ENCODE results near the gene ADGRB2. TPM values are rescaled to one million over a fixed set of nuclear protein-coding genes. Genes with fewer than 3 reads are reported as not detected.
A peak's percentile ranks its signal among the peaks of the same experiment; 100 is the strongest.

Gene ADGRB2
- total and polyA plus RNA-seq, 2 donors (not counting 1 experiment from before 2014, with no cell fraction given), result 4.4 to 10.4 TPM

DNA sequence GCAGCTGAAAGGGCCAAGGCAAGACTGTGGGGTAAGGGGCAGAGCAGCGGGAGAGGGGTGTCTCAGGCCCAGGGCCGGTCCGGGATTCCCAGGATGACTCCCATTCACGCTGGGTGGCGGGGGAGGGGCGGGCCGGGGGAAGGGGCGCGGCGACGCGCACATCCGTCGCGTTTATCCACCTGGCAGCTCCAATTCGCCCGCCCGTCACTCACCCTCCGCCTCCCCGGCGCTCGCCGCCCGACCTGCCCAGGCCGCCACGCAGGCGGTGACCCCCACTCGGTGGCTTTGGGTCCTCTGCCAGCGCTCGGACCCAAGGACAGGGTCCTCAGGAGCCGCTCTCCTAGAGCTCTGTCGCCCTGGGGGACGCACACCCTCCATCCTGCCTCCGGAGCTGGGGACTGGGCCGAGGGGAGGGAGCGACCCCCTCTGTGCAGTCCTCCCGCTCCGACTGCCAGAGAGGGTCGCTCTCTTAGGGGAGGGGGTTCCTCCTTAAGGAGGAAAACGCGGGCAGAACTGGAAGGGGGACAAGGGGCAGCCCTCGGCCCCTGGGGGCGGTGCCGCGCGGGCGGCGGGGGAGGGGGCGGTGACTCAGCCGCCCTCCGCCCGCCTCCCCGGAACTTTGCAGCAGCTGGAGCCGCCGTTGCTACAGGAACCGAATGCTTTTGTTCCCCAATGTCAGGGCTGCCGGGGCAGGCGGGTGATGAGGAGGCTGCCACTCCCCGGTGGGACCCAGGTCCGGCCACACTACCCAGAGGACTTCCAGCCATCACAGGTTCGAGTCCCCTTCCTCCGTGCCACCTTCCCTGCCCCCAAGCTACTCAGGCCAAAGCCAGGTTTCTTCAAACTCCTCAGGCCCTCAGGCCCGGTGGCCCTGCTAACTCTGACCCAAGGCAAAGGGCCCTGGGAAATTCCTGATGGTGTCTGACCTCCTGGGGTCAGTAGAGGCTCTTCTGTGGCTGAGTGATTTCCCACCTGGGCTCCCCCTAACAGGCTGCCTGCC, 3.4 kb downstream of the ADGRB2 start:
- Histone ChIP-seq H3K9ac (ENCODE audit: insufficient read depth, low read length) (peak overlapping the region; percentile 70), H3K36me3 (ENCODE audit: control insufficient read depth, insufficient read depth, low read length) (no peaks in the 10 kb centered on the region), H3K27ac (ENCODE audit: insufficient read depth, low read length) (peak overlapping the region; percentile 80), H3K4me2 (ENCODE audit: extremely low read depth, insufficient read depth, low read length) (peak overlapping the region; percentile 90), H2AFZ (ENCODE audit: low read length) (peak overlapping the region; percentile 55), H3K79me2 (ENCODE audit: control insufficient read depth, insufficient read depth, low read length) (no peaks in the 10 kb centered on the region), H4K20me1 (ENCODE audit: control insufficient read depth, extremely low read depth, insufficient read depth, low read length) (no peaks in the 10 kb centered on the region), H3K9me3 (ENCODE audit: control insufficient read depth, insufficient read depth, low read depth, low read length) (no peaks in the 10 kb centered on the region), H3K4me1 (ENCODE audit: control insufficient read depth, extremely low read depth, insufficient read depth, low read length) (peaks cover 21% of the 10 kb centered on the region), H3K4me3 (replicated peaks in 1 of 4; ENCODE audit: control extremely low read depth in 1 of 4, insufficient read depth in 1 of 4, low read depth in 3 of 4, low read length in 4 of 4) (peak overlapping the region; percentile 45 to 75 (median 60)), H3K27me3 (ENCODE audit: control insufficient read depth, insufficient read depth, low read length) (no peaks in the 10 kb centered on the region)
- TF ChIP-seq, protein P1, sequence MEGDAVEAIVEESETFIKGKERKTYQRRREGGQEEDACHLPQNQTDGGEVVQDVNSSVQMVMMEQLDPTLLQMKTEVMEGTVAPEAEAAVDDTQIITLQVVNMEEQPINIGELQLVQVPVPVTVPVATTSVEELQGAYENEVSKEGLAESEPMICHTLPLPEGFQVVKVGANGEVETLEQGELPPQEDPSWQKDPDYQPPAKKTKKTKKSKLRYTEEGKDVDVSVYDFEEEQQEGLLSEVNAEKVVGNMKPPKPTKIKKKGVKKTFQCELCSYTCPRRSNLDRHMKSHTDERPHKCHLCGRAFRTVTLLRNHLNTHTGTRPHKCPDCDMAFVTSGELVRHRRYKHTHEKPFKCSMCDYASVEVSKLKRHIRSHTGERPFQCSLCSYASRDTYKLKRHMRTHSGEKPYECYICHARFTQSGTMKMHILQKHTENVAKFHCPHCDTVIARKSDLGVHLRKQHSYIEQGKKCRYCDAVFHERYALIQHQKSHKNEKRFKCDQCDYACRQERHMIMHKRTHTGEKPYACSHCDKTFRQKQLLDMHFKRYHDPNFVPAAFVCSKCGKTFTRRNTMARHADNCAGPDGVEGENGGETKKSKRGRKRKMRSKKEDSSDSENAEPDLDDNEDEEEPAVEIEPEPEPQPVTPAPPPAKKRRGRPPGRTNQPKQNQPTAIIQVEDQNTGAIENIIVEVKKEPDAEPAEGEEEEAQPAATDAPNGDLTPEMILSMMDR (conservative IDR thresholded peaks at IDR 0.05 in 1 of 2, IDR thresholded peaks at IDR 0.05 in 1 of 2; ENCODE audit: low read depth in 1 of 2, low read length in 2 of 2), result no peak
- TF ChIP-seq EZH2 (IDR thresholded peaks at IDR 0.05; ENCODE audit: low read length, missing control alignments), result no peak
- DNase-seq (ENCODE audit: low read depth in 2 of 2), result peak; percentile 63

- peak in 1 of 2 donors; percentile 20 for DNase-seq (ENCODE audit: low read depth in 2 of 2)
- Histone ChIP-seq H3K4me2 (ENCODE audit: extremely low read depth, insufficient read depth, low read length) (no peak overlapping the region), H3K9me3 (ENCODE audit: control insufficient read depth, insufficient read depth, low read depth, low read length) (no peaks in the 10 kb centered on the region), H3K79me2 (ENCODE audit: control insufficient read depth, insufficient read depth, low read length) (no peaks in the 10 kb centered on the region), H3K9ac (ENCODE audit: insufficient read depth, low read length) (no peak overlapping the region), H3K36me3 (ENCODE audit: control insufficient read depth, insufficient read depth, low read length) (no peaks in the 10 kb centered on the region), H2AFZ (ENCODE audit: low read length) (no peak overlapping the region), H3K27me3 (ENCODE audit: control insufficient read depth, insufficient read depth, low read length) (no peaks in the 10 kb centered on the region), H3K4me3 (replicated peaks in 1 of 4; ENCODE audit: control extremely low read depth in 1 of 4, insufficient read depth in 1 of 4, low read depth in 3 of 4, low read length in 4 of 4) (peak overlapping the region in 1 of 4 experiments; percentile 75), H3K27ac (ENCODE audit: insufficient read depth, low read length) (no peak overlapping the region), H3K4me1 (ENCODE audit: control insufficient read depth, extremely low read depth, insufficient read depth, low read length) (peaks cover 23% of the 10 kb centered on the region), H4K20me1 (ENCODE audit: control insufficient read depth, extremely low read depth, insufficient read depth, low read length) (no peaks in the 10 kb centered on the region)
- no peak for TF ChIP-seq EZH2 (IDR thresholded peaks at IDR 0.05; ENCODE audit: low read length, missing control alignments)
- TF ChIP-seq, protein P1 (conservative IDR thresholded peaks at IDR 0.05 in 1 of 2, IDR thresholded peaks at IDR 0.05 in 1 of 2; ENCODE audit: low read depth in 1 of 2, low read length in 2 of 2), result no peak
Measured at GRCh38 chr1:31759298-31760023, 4.7 kb downstream of the ADGRB2 start.

DNA sequence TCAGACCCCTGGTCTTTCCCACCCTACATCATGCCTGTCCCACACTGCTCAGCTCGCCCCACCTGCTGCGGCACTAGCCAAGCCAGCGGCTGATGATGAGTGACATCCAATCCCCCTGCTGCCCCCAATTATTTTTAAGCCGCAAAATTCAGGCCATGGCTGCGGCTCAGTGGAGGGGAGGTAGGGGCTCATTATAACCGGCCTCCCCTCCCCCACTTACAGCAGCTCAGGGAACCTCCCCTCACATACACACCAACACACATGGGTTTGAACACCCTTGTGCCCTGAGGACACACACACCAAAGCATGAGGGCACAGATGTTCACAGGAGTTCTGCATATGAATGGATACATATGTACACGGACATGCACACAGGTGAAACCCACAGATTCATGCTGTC, 5.3 kb downstream of the ADGRB2 start:
- no peak overlapping the region for H3K27ac ChIP-seq (ENCODE audit: insufficient read depth, low read length)
- H2AFZ ChIP-seq (ENCODE audit: low read length), result no peak overlapping the region
- H3K4me1 ChIP-seq (ENCODE audit: control insufficient read depth, extremely low read depth, insufficient read depth, low read length), result peaks cover 26% of the 10 kb centered on the region
- no peak overlapping the region for H3K9ac ChIP-seq (ENCODE audit: insufficient read depth, low read length)
- no peak overlapping the region for H3K4me2 ChIP-seq (ENCODE audit: extremely low read depth, insufficient read depth, low read length)
- H3K36me3 ChIP-seq (ENCODE audit: control insufficient read depth, insufficient read depth, low read length), result no peaks in the 10 kb centered on the region
- H3K27me3 ChIP-seq (ENCODE audit: control insufficient read depth, insufficient read depth, low read length), result no peaks in the 10 kb centered on the region
- no peak overlapping the region for H3K4me3 ChIP-seq (replicated peaks in 1 of 4; ENCODE audit: control extremely low read depth in 1 of 4, insufficient read depth in 1 of 4, low read depth in 3 of 4, low read length in 4 of 4)
- no peaks in the 10 kb centered on the region for H4K20me1 ChIP-seq (ENCODE audit: control insufficient read depth, extremely low read depth, insufficient read depth, low read length)
- TF ChIP-seq, protein P1 (conservative IDR thresholded peaks at IDR 0.05 in 1 of 2, IDR thresholded peaks at IDR 0.05 in 1 of 2; ENCODE audit: low read depth in 1 of 2, low read length in 2 of 2), result no peak
- no peak for TF ChIP-seq EZH2 (IDR thresholded peaks at IDR 0.05; ENCODE audit: low read length, missing control alignments)
- no peak for DNase-seq (ENCODE audit: low read depth in 2 of 2)
- no peaks in the 10 kb centered on the region for H3K79me2 ChIP-seq (ENCODE audit: control insufficient read depth, insufficient read depth, low read length)
- no peaks in the 10 kb centered on the region for H3K9me3 ChIP-seq (ENCODE audit: control insufficient read depth, insufficient read depth, low read depth, low read length)
